Fibroblast of villous mesenchyme (primary cell): ENCODE results near the gene USH1G. TPM values are rescaled to one million over a fixed set of nuclear protein-coding genes. Genes with fewer than 3 reads are reported as not detected.

Source experiments
- DNase-seq: peaks from one replicate; pipeline ENCODE4 v3.0.0-alpha.2; 2010; ENCODE audit warnings: low read depth
- H3K4me3 ChIP-seq: 2 replicates; pipeline ENCODE4 v1.5.1; 2011; ENCODE audit warnings: low read depth, mild to moderate bottlenecking, low read length
- CTCF ChIP-seq: IDR thresholded peaks from 2 replicates; pipeline ENCODE4 v1.5.1; 2012; ENCODE audit warnings: low read depth, mild to moderate bottlenecking, low read length; ENCODE audit not compliant: insufficient read depth
- total RNA-seq: library from RNA; depleted of rRNA; stranded (reverse); fragments of >200 nt; gene quantifications from 2 replicates; pipeline ENCODE4 v1.2.3, GENCODE V29; 2012

USH1G gene
- total RNA-seq, 1 donor, result not detected

- TF ChIP-seq CTCF, result no peak
Measured at GRCh38 chr17:74881073-74881472, 42.0 kb downstream of the USH1G start.

GRCh38 chr17:74879308-74879707 is 43.7 kb downstream of the USH1G start:
- no peak for DNase-seq
- no peak overlapping the region for H3K4me3 ChIP-seq
- TF ChIP-seq CTCF, result no peak

More at GRCh38 chr17:74881073-74881472, 42.0 kb downstream of the USH1G start:
- no peak for DNase-seq
- H3K4me3 ChIP-seq, result no peak overlapping the region

- no peak for DNase-seq
- no peak for TF ChIP-seq CTCF
- H3K4me3 ChIP-seq, result no peak overlapping the region
Measured at GRCh38 chr17:74878658-74879057, 44.4 kb downstream of the USH1G start.

- DNase-seq, result peak; percentile 12
- H3K4me3 ChIP-seq, result no peak overlapping the region
- no peak for TF ChIP-seq CTCF
Measured at GRCh38 chr17:74877592-74878548, 45.2 kb downstream of the USH1G start.

- no peak for TF ChIP-seq CTCF
- no peak overlapping the region for H3K4me3 ChIP-seq
- no peak for DNase-seq
Measured at GRCh38 chr17:74875977-74876593, 47.0 kb downstream of the USH1G start.

- no peak for DNase-seq
- no peak overlapping the region for H3K4me3 ChIP-seq
- TF ChIP-seq CTCF, result no peak
Measured at GRCh38 chr17:74875155-74875976, 47.7 kb downstream of the USH1G start.
